HepG2 (cell line): ENCODE data around the gene HEXD. TPM values are rescaled to one million over a fixed set of nuclear protein-coding genes. Genes with fewer than 3 reads are reported as not detected.

Source experiments
- ATAC-seq: fragments of 200-7000 bp; cut with Tn5 transposase; 3 replicates; pipeline ENCODE4 v1.9.1; 2020; ENCODE audit warnings: mild to moderate bottlenecking, moderate library complexity
- BruUV-seq: library from RNA; stranded (reverse); fragments of 400-500 nt; replicated peaks from 2 replicates; lab custom pipeline; 2021; lab: Mats Ljungman, UMichigan
- CTCF ChIA-PET: fragments of 300-600 bp; formaldehyde crosslinking; extraction: SDS; loops from one replicate; lab custom pipeline; 2021; ENCODE audit warnings: low total read pairs, inconsistent platforms, low intra/inter-chr PET ratio; lab: Yijun Ruan, JAX
- POLR2A ChIA-PET: fragments of 350-600 bp; sonication (Branson Sonifier 250); formaldehyde crosslinking; loops from one replicate; lab custom pipeline; 2020; ENCODE audit warnings: antibody characterized with exemption, inconsistent platforms; lab: Yijun Ruan, JAX
- DNase-seq: peaks from one replicate; pipeline ENCODE4 v3.0.0-alpha.2; 2015; ENCODE audit warnings: low spot score
- FAIRE-seq: peaks from 3 replicates; lab custom pipeline; 2011; peaks lifted over from hg19 to GRCh38; lab: Jason Lieb, UNC
- H2AFZ ChIP-seq: one replicate; pipeline ENCODE4 v1.6.1; 2011; ENCODE audit warnings: low read length, inconsistent platforms
- H3K27ac ChIP-seq: fragments of 300-600 bp; 3 replicates; pipeline ENCODE4 v1.8.0; 2011; ENCODE audit warnings: mixed run types, mild to moderate bottlenecking, mixed read lengths, low read length, inconsistent platforms; ENCODE audit not compliant: insufficient read depth; ENCODE audit errors: extremely low read length
- H3K27me3 ChIP-seq, 2 experiments: fragments of 200-600 bp in 1 of 2; 2 replicates in 1 of 2; 3 replicates in 1 of 2; pipeline versions ENCODE4 v1.6.0 to v1.8.0; 2011; ENCODE audit warnings: low read length in 2 of 2, mild to moderate bottlenecking in 2 of 2, moderate library complexity in 2 of 2, inconsistent platforms in 1 of 2; ENCODE audit not compliant: insufficient read depth in 2 of 2, control insufficient read depth in 1 of 2
- H3K36me3 ChIP-seq, 2 experiments: fragments of 200-600 bp in 1 of 2; replicated peaks in 1 of 2; 2 replicates in 1 of 2; 3 replicates in 1 of 2; pipeline versions ENCODE4 v1.5.1 to v1.8.0; 2011; ENCODE audit warnings: low read length in 2 of 2, inconsistent platforms in 1 of 2; ENCODE audit not compliant: insufficient read depth in 2 of 2, control insufficient read depth in 1 of 2
- H3K4me1 ChIP-seq: 2 replicates; pipeline ENCODE4 v1.5.1; 2012; ENCODE audit warnings: low read length, inconsistent platforms; ENCODE audit not compliant: insufficient read depth
- H3K4me2 ChIP-seq: 2 replicates; pipeline ENCODE4 v1.6.0; 2011; ENCODE audit warnings: low read depth, low read length, inconsistent platforms
- H3K4me3 ChIP-seq, 3 experiments: fragments of 200-600 bp in 1 of 3; sonication (generic), shearing (Covaris generic) in 1 of 3; replicated peaks in 1 of 3; 2 replicates each; pipeline ENCODE4 v1.5.1; 2011 to 2016; ENCODE audit warnings: low read length in 3 of 3, inconsistent platforms in 2 of 3, low read depth in 2 of 3, mild to moderate bottlenecking in 2 of 3, control low read depth in 1 of 3, mixed read lengths in 1 of 3; ENCODE audit not compliant: insufficient read depth in 1 of 3
- H3K79me2 ChIP-seq: one replicate; pipeline ENCODE4 v1.6.1; 2011; ENCODE audit warnings: low read length, inconsistent platforms; ENCODE audit not compliant: insufficient read depth
- H3K9ac ChIP-seq: 2 replicates; pipeline ENCODE4 v1.6.0; 2011; ENCODE audit warnings: mild to moderate bottlenecking, low read depth, low read length, inconsistent platforms; ENCODE audit not compliant: insufficient read depth
- H3K9me3 ChIP-seq: 2 replicates; pipeline ENCODE4 v1.5.1; 2012; ENCODE audit warnings: mild to moderate bottlenecking, low read length
- H4K20me1 ChIP-seq: 2 replicates; pipeline ENCODE4 v1.6.0; 2011; ENCODE audit warnings: inconsistent platforms, mild to moderate bottlenecking, low read length, moderate library complexity; ENCODE audit not compliant: insufficient read depth
- AGO2 ChIP-seq: fragments of 200-400 bp; formaldehyde crosslinking; optimal IDR thresholded peaks from 2 replicates; pipeline ENCODE3; 2017; ENCODE audit warnings: mild to moderate bottlenecking, low read depth, low read length, moderate library complexity
- HNRNPK ChIP-seq: fragments of 200-400 bp; formaldehyde crosslinking; IDR thresholded peaks from 2 replicates; pipeline ENCODE4 v1.6.1; 2018; ENCODE audit warnings: low read length, low read depth, moderate library complexity, mild to moderate bottlenecking; ENCODE audit not compliant: poor library complexity, severe bottlenecking
- HNRNPLL ChIP-seq: fragments of 200-400 bp; formaldehyde crosslinking; IDR thresholded peaks from 2 replicates; pipeline ENCODE4 v1.6.1; 2017; ENCODE audit warnings: mild to moderate bottlenecking, low read depth, low read length; ENCODE audit not compliant: poor library complexity, severe bottlenecking
- NKX3-1 ChIP-seq: sonication (generic); formaldehyde crosslinking; IDR thresholded peaks from 2 replicates; pipeline ENCODE4 v1.5.0; 2020; ENCODE audit warnings: missing genetic modification reagents
- PCBP1 ChIP-seq: fragments of 200-400 bp; formaldehyde crosslinking; IDR thresholded peaks from 2 replicates; pipeline ENCODE4 v1.6.1; 2017; ENCODE audit warnings: mild to moderate bottlenecking, low read depth, low read length, borderline replicate concordance
- PCBP2 ChIP-seq: fragments of 200-400 bp; formaldehyde crosslinking; optimal IDR thresholded peaks from 2 replicates; pipeline ENCODE3; 2018; ENCODE audit warnings: low read length, low read depth; ENCODE audit not compliant: poor library complexity, severe bottlenecking
- POLR2A ChIP-seq, 2 experiments: IDR thresholded peaks; 2 replicates each; pipeline ENCODE4 v1.6.1; 2011; ENCODE audit warnings: low read depth in 2 of 2, low read length in 2 of 2, mild to moderate bottlenecking in 1 of 2, moderate library complexity in 1 of 2; ENCODE audit not compliant: insufficient read depth in 1 of 2
- SAP130 ChIP-seq: IDR thresholded peaks from 2 replicates; pipeline ENCODE4 v1.6.1; 2016; ENCODE audit warnings: low read depth
- SOX6 ChIP-seq, 2 experiments: fragments of 450-650 bp in 1 of 2; sonication (generic) in 1 of 2; formaldehyde crosslinking in 1 of 2; IDR thresholded peaks; 2 replicates each; pipeline versions ENCODE4 v1.4.0 to v1.6.1; 2017 to 2020; ENCODE audit warnings: antibody characterized with exemption in 1 of 2, mild to moderate bottlenecking in 1 of 2, missing genetic modification reagents in 1 of 2
- ZNF207 ChIP-seq: fragments of 450-650 bp; IDR thresholded peaks from 2 replicates; pipeline ENCODE4 v1.6.1; 2016; ENCODE audit warnings: antibody characterized with exemption, borderline replicate concordance
- ZNF468 ChIP-seq: sonication (generic); formaldehyde crosslinking; IDR thresholded peaks from 2 replicates; pipeline ENCODE4 v1.8.0; 2022; ENCODE audit warnings: mild to moderate bottlenecking, moderate library complexity, missing genetic modification reagents
- WGBS: methylation state at CpG from one replicate; pipeline ENCODE4 v1.1.6; 2017; ENCODE audit warnings: low lambda C conversion rate; 5-methylcytosine and 5-hydroxymethylcytosine counted together
- in situ Hi-C: cut with HindIII; loops from 2 replicates; pipeline ENCODE4 v1.10.0; 2017; ENCODE audit warnings: low pct_unique_long_range_greater_than_20kb; ENCODE audit not compliant: extremely low pct_ligation_motif_present
- intact Hi-C: fragments of 100-400 bp; cut with micrococcal nuclease; formaldehyde crosslinking; loops from one replicate; pipeline ENCODE4 v1.10.0; 2022; ENCODE audit not compliant: unreplicated experiment
- polyA plus RNA-seq, 8 experiments: library from polyadenylated mRNA; depleted of rRNA in 3 of 8; stranded (reverse) in 7 of 8; unstranded in 1 of 8; fragments of >200 nt; fragmentation: Illumina TruSeq in 4 of 8; extraction: Trizol in 4 of 8; gene quantifications; 2 replicates each; pipeline versions ENCODE4 v1.2.1 to v1.2.3, GENCODE V29; 2011 to 2016; ENCODE audit warnings: low read depth in 4 of 8, missing spikeins in 1 of 8, mixed read lengths in 1 of 8; ENCODE audit not compliant: insufficient read depth in 1 of 8
- total RNA-seq, 5 experiments: library from RNA; depleted of rRNA; stranded (reverse); fragments of >200 nt; fragmentation: Illumina TruSeq; extraction: Trizol; gene quantifications; 2 replicates each; pipeline ENCODE4 v1.2.3, GENCODE V29; 2016; ENCODE audit warnings: low read depth in 1 of 5
- TF ChIP-seq, protein P1 (sequence below): sonication (generic); IDR thresholded peaks from 2 replicates; pipeline ENCODE4 v1.6.1; 2016; ENCODE audit warnings: low read depth, borderline replicate concordance

Gene HEXD
- total and polyA plus RNA-seq, 2 of the 13 experiments (the other 11 are each of a cell fraction or from before 2014, with no cell fraction given) = 22.3 to 41.8 TPM

DNA sequence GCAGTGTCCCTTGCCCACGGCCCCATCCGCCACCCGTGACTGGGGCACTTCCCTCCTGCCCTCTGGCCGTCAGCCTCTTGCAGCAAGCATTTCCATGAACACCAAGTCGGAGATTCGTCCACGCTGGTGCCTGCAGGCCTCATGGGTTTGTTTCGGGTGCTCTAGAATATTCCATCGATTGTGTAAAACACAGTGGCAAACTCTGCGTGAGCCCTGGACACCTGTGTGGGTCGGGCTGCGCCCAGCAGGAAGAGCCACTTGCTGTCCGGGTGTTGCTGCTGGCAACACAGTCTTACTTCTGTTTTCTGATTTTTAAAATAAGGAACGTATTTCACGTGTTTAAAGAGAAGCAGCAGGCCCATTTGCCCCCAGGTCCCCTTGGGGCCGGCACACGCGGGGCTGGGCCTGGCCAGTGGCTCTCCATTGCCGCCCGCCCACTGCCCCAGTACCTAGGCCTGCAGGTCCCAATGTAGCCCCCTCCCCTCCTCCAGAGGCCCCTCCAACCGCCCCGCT lies 22.4 kb downstream of the HEXD start:
- DNase-seq = no peak
- intact Hi-C loops = no loop called here
- Histone ChIP-seq H3K79me2 (no peaks in the 10 kb centered on the region), H3K9ac (no peak overlapping the region), H3K9me3 (no peaks in the 10 kb centered on the region), H3K27me3 (no peaks in the 10 kb centered on the region), H2AFZ (no peak overlapping the region), H3K4me2 (no peak overlapping the region), H3K4me1 (no peaks in the 10 kb centered on the region), H4K20me1 (no peaks in the 10 kb centered on the region), H3K27ac (no peak overlapping the region), H3K36me3 (peaks cover 11 to 15% of the 10 kb centered on the region in 2 experiments), H3K4me3 (no peak overlapping the region)
- WGBS = 97% methylated on average over 22 of the region's 22 CpGs
- TF ChIP-seq SAP130 (CRISPR knock-in tag) = no peak
- peak; percentile 37 for TF ChIP-seq AGO2
- TF ChIP-seq SOX6 (IDR thresholded peaks at IDR 0.05) = no peak
- no peak for TF ChIP-seq SOX6 (CRISPR knock-in tag; IDR thresholded peaks at IDR 0.05)
- TF ChIP-seq ZNF207 = no peak
- TF ChIP-seq, protein P1, sequence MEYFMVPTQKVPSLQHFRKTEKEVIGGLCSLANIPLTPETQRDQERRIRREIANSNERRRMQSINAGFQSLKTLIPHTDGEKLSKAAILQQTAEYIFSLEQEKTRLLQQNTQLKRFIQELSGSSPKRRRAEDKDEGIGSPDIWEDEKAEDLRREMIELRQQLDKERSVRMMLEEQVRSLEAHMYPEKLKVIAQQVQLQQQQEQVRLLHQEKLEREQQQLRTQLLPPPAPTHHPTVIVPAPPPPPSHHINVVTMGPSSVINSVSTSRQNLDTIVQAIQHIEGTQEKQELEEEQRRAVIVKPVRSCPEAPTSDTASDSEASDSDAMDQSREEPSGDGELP = no peak
- ATAC-seq = no peak
- in situ Hi-C loops = no loop called here
- POLR2A ChIA-PET = no interaction called here
- CTCF ChIA-PET = no interaction called here
- BruUV-seq = no TSS peak
- no peak for FAIRE-seq

DNA sequence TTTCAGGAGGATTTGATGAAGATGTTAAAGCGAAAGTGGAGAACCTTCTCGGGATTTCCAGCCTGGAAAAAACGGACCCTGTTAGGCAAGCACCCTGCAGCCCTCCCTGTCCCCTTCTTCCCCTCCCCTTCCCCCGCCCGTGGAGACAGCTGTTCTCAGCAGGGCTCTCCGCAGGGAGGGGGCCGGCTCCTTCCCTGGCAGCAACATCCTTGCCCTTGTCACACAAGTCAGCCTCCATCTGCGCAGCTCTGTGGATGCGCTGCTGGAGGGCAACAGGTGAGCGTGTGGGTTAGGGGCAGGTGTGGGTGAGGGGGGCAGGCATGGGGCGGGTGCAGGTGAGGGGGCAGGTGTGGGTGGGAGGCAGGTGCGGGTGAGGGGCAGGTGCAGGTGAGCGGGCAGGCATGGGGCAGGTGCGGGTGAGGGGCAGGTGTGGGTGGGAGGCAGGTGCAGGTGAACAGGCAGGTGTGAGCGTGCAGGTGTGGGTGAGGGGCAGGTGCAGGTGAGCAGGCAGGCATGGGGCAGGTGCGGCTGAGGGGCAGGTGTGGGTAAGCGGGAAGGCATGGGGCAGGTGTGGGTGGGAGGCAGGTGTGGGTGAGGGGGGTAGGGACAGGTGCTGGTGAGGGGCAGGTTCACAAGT lies 23.0 kb downstream of the HEXD start:
- ChIA-PET POLR2A (no interaction called here), CTCF (no interaction called here)
- Histone ChIP-seq H3K27ac (no peak overlapping the region), H3K4me1 (no peaks in the 10 kb centered on the region), H3K36me3 (peaks cover 9 to 15% of the 10 kb centered on the region in 2 experiments), H3K79me2 (no peaks in the 10 kb centered on the region), H3K9me3 (no peaks in the 10 kb centered on the region)
- intact Hi-C loops = no loop called here
- no peak for ATAC-seq
- in situ Hi-C loops = no loop called here
- peak; percentile 79 for TF ChIP-seq HNRNPK
- TF ChIP-seq PCBP2 = peak; percentile 13
- TF ChIP-seq PCBP1 = peak; percentile 49; the same call in 1 of the 2 replicates
- TF ChIP-seq ZNF468 (CRISPR knock-in tag) = no peak
- no peak for TF ChIP-seq NKX3-1 (CRISPR knock-in tag)
- peak in 1 of 2 experiments; percentile 29; a peak in 1 of 4 replicates for TF ChIP-seq POLR2A (IDR thresholded peaks at IDR 0.05; ENCODE audit: insufficient read depth in 1 of 2, low read depth in 2 of 2, low read length in 2 of 2)
- peak; percentile 80 for TF ChIP-seq HNRNPLL
- TF ChIP-seq, all 625 proteins: peak for 5
- DNase-seq (no peak), FAIRE-seq (no peak)
- Histone ChIP-seq H3K4me2 (no peak overlapping the region), H2AFZ (no peak overlapping the region), H3K27me3 (no peaks in the 10 kb centered on the region), H4K20me1 (no peaks in the 10 kb centered on the region), H3K4me3 (no peak overlapping the region), H3K9ac (no peak overlapping the region)
- 87% methylated on average over 17 of the region's 17 CpGs for WGBS
- no TSS peak for BruUV-seq
